HT-29 (cell line): Measurements from ENCODE around the gene SLC30A7. TPM values are rescaled to one million over a fixed set of nuclear protein-coding genes. Genes with fewer than 3 reads are reported as not detected.
"Not testable (repeated sequence)": the region's sequence is repeated elsewhere in the genome, so short reads cannot be mapped to it uniquely, and the experiment has no call there.

ENCODE experiments used
- DNase-seq: peaks from one replicate; pipeline ENCODE4 v3.0.0-alpha.2; 2015; ENCODE audit warnings: low spot score
- total RNA-seq: library from RNA; depleted of rRNA; stranded (reverse); fragments of >200 nt; shearing (Covaris generic); gene quantifications from 2 replicates; pipeline ENCODE4 v1.2.3, GENCODE V29; 2014

Gene SLC30A7
- total RNA-seq, 1 experiment from 2014 or later: 18.8 TPM

GRCh38 chr1:100936194-100936967 is 40.5 kb downstream of the SLC30A7 start:
- DNase-seq: no peak

GRCh38 chr1:100941098-100941527 is 45.2 kb downstream of the SLC30A7 start:
- DNase-seq: no peak

- no peak for DNase-seq
These were observed 45.8 kb downstream of the SLC30A7 start for GRCh38 chr1:100941580-100942216.

GRCh38 chr1:100942304-100943046 is 46.6 kb downstream of the SLC30A7 start:
- DNase-seq: no peak

GRCh38 chr1:100943533-100943932 is 47.6 kb downstream of the SLC30A7 start:
- no peak for DNase-seq

GRCh38 chr1:100946064-100946463 is 50.2 kb downstream of the SLC30A7 start:
- not testable (repeated sequence) for DNase-seq

GRCh38 chr1:100947816-100948215 is 51.9 kb downstream of the SLC30A7 start:
- DNase-seq: not testable (repeated sequence)

- DNase-seq: not testable (repeated sequence)
These were observed 53.0 kb downstream of the SLC30A7 start for GRCh38 chr1:100948721-100949405.

GRCh38 chr1:100949515-100950158 is 53.7 kb downstream of the SLC30A7 start:
- peak; percentile 87 for DNase-seq

GRCh38 chr1:100950337-100950736 is 54.4 kb downstream of the SLC30A7 start:
- no peak for DNase-seq

GRCh38 chr1:100950781-100951180 is 54.9 kb downstream of the SLC30A7 start:
- DNase-seq: no peak

GRCh38 chr1:100952104-100952745 is 56.3 kb downstream of the SLC30A7 start:
- no peak for DNase-seq

GRCh38 chr1:100952970-100953369 is 57.1 kb downstream of the SLC30A7 start:
- DNase-seq: not testable (repeated sequence)

GRCh38 chr1:100953960-100954730 is 58.3 kb downstream of the SLC30A7 start:
- DNase-seq: no peak

- no peak for DNase-seq
These were observed 59.4 kb downstream of the SLC30A7 start for GRCh38 chr1:100955322-100955721.

- DNase-seq: no peak
These were observed 63.7 kb downstream of the SLC30A7 start for GRCh38 chr1:100959502-100960060.

- no peak for DNase-seq
These were observed 64.2 kb downstream of the SLC30A7 start for GRCh38 chr1:100960098-100960497.

- DNase-seq: no peak
These were observed 72.7 kb downstream of the SLC30A7 start for GRCh38 chr1:100968621-100969020.

- no peak for DNase-seq
These were observed 73.4 kb downstream of the SLC30A7 start for GRCh38 chr1:100969327-100969726.

GRCh38 chr1:100971021-100971420 is 75.1 kb downstream of the SLC30A7 start:
- DNase-seq: no peak
